GM21717 (cell line): ENCODE measurements around the gene PRRC2A.
"Not testable (repeated sequence)": the region's sequence is repeated elsewhere in the genome, so short reads cannot be mapped to it uniquely, and the experiment has no call there.

Source experiments
- ATAC-seq: cut with Tn5 transposase; IDR thresholded peaks from one replicate; pipeline ENCODE4 v1.9.1; 2021; ENCODE audit warnings: mild to moderate bottlenecking, moderate library complexity; ENCODE audit not compliant: unreplicated experiment

The PRRC2A gene

GRCh38 chr6:31585491-31585890 is 35.0 kb upstream of the PRRC2A start:
- ATAC-seq = no peak

- ATAC-seq = no peak
Measured at GRCh38 chr6:31586008-31586407, 34.5 kb upstream of the PRRC2A start, which contains the start of gene LST1. LST1 (plus strand) TSS chr6:31586277; CDS start chr6:31587300, 1,023 bp downstream.

- ATAC-seq = no peak
Measured at GRCh38 chr6:31586599-31587281, 33.8 kb upstream of the PRRC2A start.

- no peak for ATAC-seq
Measured at GRCh38 chr6:31587791-31588777, 32.4 kb upstream of the PRRC2A start.

- ATAC-seq = no peak
Measured at GRCh38 chr6:31588871-31589650, 31.5 kb upstream of the PRRC2A start.

- not testable (repeated sequence) for ATAC-seq
Measured at GRCh38 chr6:31590691-31591090, 29.8 kb upstream of the PRRC2A start.

- ATAC-seq = no peak
Measured at GRCh38 chr6:31592396-31592771, 28.1 kb upstream of the PRRC2A start.

- no peak for ATAC-seq
Measured at GRCh38 chr6:31597006-31597405, 23.5 kb upstream of the PRRC2A start.

GRCh38 chr6:31607317-31607716 is 13.2 kb upstream of the PRRC2A start:
- no peak for ATAC-seq

- ATAC-seq = no peak
Measured at GRCh38 chr6:31609519-31610406, 10.8 kb upstream of the PRRC2A start.

- ATAC-seq = no peak
Measured at GRCh38 chr6:31610968-31611367, 9.5 kb upstream of the PRRC2A start.

- ATAC-seq = no peak
Measured at GRCh38 chr6:31614075-31614619, 6.4 kb upstream of the PRRC2A start.

- ATAC-seq = no peak
Measured at GRCh38 chr6:31614684-31615578, 5.6 kb upstream of the PRRC2A start, which contains the start of gene AIF1. AIF1 (plus strand) TSS chr6:31615234; CDS start chr6:31615330, 96 bp downstream.

GRCh38 chr6:31615748-31616147 is 4.8 kb upstream of the PRRC2A start:
- no peak for ATAC-seq

- no peak for ATAC-seq
Measured at GRCh38 chr6:31617010-31617409, 3.5 kb upstream of the PRRC2A start.

GRCh38 chr6:31619805-31620585 is 520 bp upstream of the PRRC2A start:
- ATAC-seq = peak; percentile 70

- ATAC-seq = no peak
Measured at GRCh38 chr6:31621320-31621939, 915 bp downstream of the PRRC2A start.
